ENCODE measurements around the gene GYPB. TPM values are rescaled to one million over a fixed set of nuclear protein-coding genes. Genes with fewer than 3 reads are reported as not detected.
"Not testable (repeated sequence)": the region's sequence is repeated elsewhere in the genome, so short reads cannot be mapped to it uniquely, and the experiment has no call there.

The GYPB gene
- total and polyA plus RNA-seq, 2 experiments from 2014 or later: 0.58 TPM; not detected in 1

- H3K79me2 ChIP-seq (ENCODE audit: insufficient read depth); H3K36me3 ChIP-seq (ENCODE audit: low read depth); DNase-seq; H3F3A ChIP-seq (ENCODE audit: insufficient read depth); H3K9me3 ChIP-seq (ENCODE audit: low read depth); in situ Hi-C loops (cut with MboI); H3K4me3 ChIP-seq; H2AFZ ChIP-seq; H3K9ac ChIP-seq; H4K20me1 ChIP-seq (ENCODE audit: insufficient read depth); H3K27me3 ChIP-seq (replicated peaks; ENCODE audit: insufficient read depth); H3K9me2 ChIP-seq (ENCODE audit: insufficient read depth); H3K27ac ChIP-seq; H3K4me2 ChIP-seq (ENCODE audit: unreplicated experiment): not testable (repeated sequence)
- peaks cover 11% of the 10 kb centered on the region; the same call in 1 of the 2 replicates for H3K4me1 ChIP-seq (ENCODE audit: insufficient read depth)
- 53 to 58% methylated on average over 6 of the region's 6 CpGs for WGBS, 2 experiments (ENCODE audit: low coverage in 1 of 2, low lambda C conversion rate in 2 of 2, missing lambda C conversion rate in 2 of 2)
Measured at GRCh38 chr4:144049495-144050424, 30.6 kb upstream of the GYPB start.

- peak; percentile 6 for DNase-seq
- in situ Hi-C loops (cut with MboI); H3K27ac ChIP-seq: not testable (repeated sequence)
Measured at GRCh38 chr4:144044936-144045335, 25.8 kb upstream of the GYPB start.

GRCh38 chr4:144032580-144032979 is 13.4 kb upstream of the GYPB start:
- H3K27me3 ChIP-seq (replicated peaks; ENCODE audit: insufficient read depth); H3K4me3 ChIP-seq; H3K9me3 ChIP-seq (ENCODE audit: low read depth); DNase-seq; H3K27ac ChIP-seq; H3K9me2 ChIP-seq (ENCODE audit: insufficient read depth); H3K79me2 ChIP-seq (ENCODE audit: insufficient read depth); H4K20me1 ChIP-seq (ENCODE audit: insufficient read depth); H3K36me3 ChIP-seq (ENCODE audit: low read depth); H2AFZ ChIP-seq; H3K4me2 ChIP-seq (ENCODE audit: unreplicated experiment); H3F3A ChIP-seq (ENCODE audit: insufficient read depth); H3K9ac ChIP-seq; in situ Hi-C loops (cut with MboI); H3K4me1 ChIP-seq (ENCODE audit: insufficient read depth): not testable (repeated sequence)
- 44 to 55% methylated on average over 1 of the region's 1 CpG for WGBS, 2 experiments (ENCODE audit: low coverage in 1 of 2, low lambda C conversion rate in 2 of 2, missing lambda C conversion rate in 2 of 2)

More at GRCh38 chr4:144044936-144045335, 25.8 kb upstream of the GYPB start:
- not testable (repeated sequence) for H3K4me3 ChIP-seq; H3K79me2 ChIP-seq (ENCODE audit: insufficient read depth); H3K9me3 ChIP-seq (ENCODE audit: low read depth); H2AFZ ChIP-seq; H3K9ac ChIP-seq; H3K36me3 ChIP-seq (ENCODE audit: low read depth); H3K9me2 ChIP-seq (ENCODE audit: insufficient read depth); H3K27me3 ChIP-seq (replicated peaks; ENCODE audit: insufficient read depth); H4K20me1 ChIP-seq (ENCODE audit: insufficient read depth); H3F3A ChIP-seq (ENCODE audit: insufficient read depth)
- peaks cover 14% of the 10 kb centered on the region; the same call in 1 of the 2 replicates for H3K4me1 ChIP-seq (ENCODE audit: insufficient read depth)
- peak overlapping the region; percentile 32 for H3K4me2 ChIP-seq (ENCODE audit: unreplicated experiment)

GRCh38 chr4:144031875-144032274 is 12.7 kb upstream of the GYPB start:
- H2AFZ ChIP-seq; H3K9ac ChIP-seq; H3K9me3 ChIP-seq (ENCODE audit: low read depth); H3K79me2 ChIP-seq (ENCODE audit: insufficient read depth); H3F3A ChIP-seq (ENCODE audit: insufficient read depth); H3K27me3 ChIP-seq (replicated peaks; ENCODE audit: insufficient read depth); H4K20me1 ChIP-seq (ENCODE audit: insufficient read depth); H3K4me3 ChIP-seq; H3K27ac ChIP-seq; H3K9me2 ChIP-seq (ENCODE audit: insufficient read depth); H3K4me2 ChIP-seq (ENCODE audit: unreplicated experiment); DNase-seq; H3K36me3 ChIP-seq (ENCODE audit: low read depth); H3K4me1 ChIP-seq (ENCODE audit: insufficient read depth); in situ Hi-C loops (cut with MboI): not testable (repeated sequence)
- WGBS, 2 experiments (ENCODE audit: low coverage in 1 of 2, low lambda C conversion rate in 2 of 2, missing lambda C conversion rate in 2 of 2): 21 to 22% methylated on average over 4 of the region's 4 CpGs

GRCh38 chr4:144031369-144031768 is 12.2 kb upstream of the GYPB start:
- H3K4me2 ChIP-seq (ENCODE audit: unreplicated experiment); DNase-seq; H3K4me1 ChIP-seq (ENCODE audit: insufficient read depth); H2AFZ ChIP-seq; H3K9ac ChIP-seq; H3F3A ChIP-seq (ENCODE audit: insufficient read depth); in situ Hi-C loops (cut with MboI); H4K20me1 ChIP-seq (ENCODE audit: insufficient read depth); H3K9me3 ChIP-seq (ENCODE audit: low read depth); H3K27ac ChIP-seq; H3K27me3 ChIP-seq (replicated peaks; ENCODE audit: insufficient read depth); H3K79me2 ChIP-seq (ENCODE audit: insufficient read depth); H3K4me3 ChIP-seq; H3K9me2 ChIP-seq (ENCODE audit: insufficient read depth); H3K36me3 ChIP-seq (ENCODE audit: low read depth): not testable (repeated sequence)
- 57 to 65% methylated on average over 3 of the region's 3 CpGs for WGBS, 2 experiments (ENCODE audit: low coverage in 1 of 2, low lambda C conversion rate in 2 of 2, missing lambda C conversion rate in 2 of 2)

GRCh38 chr4:144030708-144031107 is 11.5 kb upstream of the GYPB start:
- H3F3A ChIP-seq (ENCODE audit: insufficient read depth); H3K9me2 ChIP-seq (ENCODE audit: insufficient read depth); H3K9ac ChIP-seq; H3K4me3 ChIP-seq; H3K79me2 ChIP-seq (ENCODE audit: insufficient read depth); H3K4me1 ChIP-seq (ENCODE audit: insufficient read depth); H3K4me2 ChIP-seq (ENCODE audit: unreplicated experiment); H3K27ac ChIP-seq; H4K20me1 ChIP-seq (ENCODE audit: insufficient read depth); H3K27me3 ChIP-seq (replicated peaks; ENCODE audit: insufficient read depth); DNase-seq; in situ Hi-C loops (cut with MboI); H3K36me3 ChIP-seq (ENCODE audit: low read depth); H3K9me3 ChIP-seq (ENCODE audit: low read depth); H2AFZ ChIP-seq: not testable (repeated sequence)
- 6 to 10% methylated on average over 4 of the region's 4 CpGs for WGBS, 2 experiments (ENCODE audit: low coverage in 1 of 2, low lambda C conversion rate in 2 of 2, missing lambda C conversion rate in 2 of 2)

- 37 to 46% methylated on average over 4 of the region's 4 CpGs for whole genome bisulfite sequencing, 2 experiments (ENCODE audit: low coverage in 1 of 2, low lambda C conversion rate in 2 of 2, missing lambda C conversion rate in 2 of 2)
- H3K36me3 ChIP-seq (ENCODE audit: low read depth); H3F3A ChIP-seq (ENCODE audit: insufficient read depth); in situ Hi-C loops (cut with MboI); H3K4me2 ChIP-seq (ENCODE audit: unreplicated experiment); H3K79me2 ChIP-seq (ENCODE audit: insufficient read depth); H2AFZ ChIP-seq; H4K20me1 ChIP-seq (ENCODE audit: insufficient read depth); H3K27me3 ChIP-seq (replicated peaks; ENCODE audit: insufficient read depth); H3K4me3 ChIP-seq; DNase-seq; H3K9ac ChIP-seq; H3K4me1 ChIP-seq (ENCODE audit: insufficient read depth); H3K9me3 ChIP-seq (ENCODE audit: low read depth); H3K9me2 ChIP-seq (ENCODE audit: insufficient read depth); H3K27ac ChIP-seq: not testable (repeated sequence)
Measured at GRCh38 chr4:144026682-144027081, 7.5 kb upstream of the GYPB start.

All from GM23248 (cell line).